Measurements from ENCODE around the gene FANCM.

Gene FANCM

GRCh38 chr14:45177076-45177475, 41.3 kb downstream of the FANCM start:
- POLR2A ChIA-PET: no interaction called here
- no peak for TF ChIP-seq ZNF335 (tag by site-specific recombination; conservative IDR thresholded peaks at IDR 0.05)
- no peak for TF ChIP-seq GLI2 (tag by site-specific recombination; IDR thresholded peaks at IDR 0.05; ENCODE audit: borderline replicate concordance, low read depth)
- TF ChIP-seq ZNF518A (tag by site-specific recombination; conservative IDR thresholded peaks at IDR 0.05; ENCODE audit: low read depth): no peak
- no peak for TF ChIP-seq ZNF768 (tag by site-specific recombination; IDR thresholded peaks at IDR 0.05)
- TF ChIP-seq ZBTB7A (tag by site-specific recombination; IDR thresholded peaks at IDR 0.05; ENCODE audit: low read depth): no peak
- no peak for TF ChIP-seq REPIN1 (tag by site-specific recombination; IDR thresholded peaks at IDR 0.05; ENCODE audit: low read depth)
- TF ChIP-seq PBX3 (CRISPR knock-in tag; IDR thresholded peaks at IDR 0.05): no peak
- TF ChIP-seq ZNF146 (tag by site-specific recombination; IDR thresholded peaks at IDR 0.05): no peak
- no peak for TF ChIP-seq ZNF391 (tag by site-specific recombination; IDR thresholded peaks at IDR 0.05; ENCODE audit: borderline replicate concordance, low read depth)
- no peak for TF ChIP-seq ZNF426 (tag by site-specific recombination; IDR thresholded peaks at IDR 0.05)
- H3K4me3 ChIP-seq (ENCODE audit: low read depth, low read length): no peak overlapping the region
- no peaks in the 10 kb centered on the region for H3K9me3 ChIP-seq (ENCODE audit: control insufficient read depth, insufficient read depth, low read depth, low read length)
- peaks cover 21 to 24% of the 10 kb centered on the region in 2 experiments for H3K36me3 ChIP-seq (ENCODE audit: control insufficient read depth in 2 of 2, insufficient read depth in 1 of 2, low read length in 2 of 2)
- H3K27ac ChIP-seq (ENCODE audit: extremely low read depth, low read depth, low read length): no peak overlapping the region
- H3K4me1 ChIP-seq (ENCODE audit: control insufficient read depth, insufficient read depth, low read length): no peaks in the 10 kb centered on the region
- CTCF ChIA-PET: no interaction called here

- Histone ChIP-seq H3K36me3 (ENCODE audit: control insufficient read depth in 2 of 2, insufficient read depth in 1 of 2, low read length in 2 of 2) (peaks cover 6 to 19% of the 10 kb centered on the region in 2 experiments), H3K4me3 (ENCODE audit: low read depth, low read length) (no peak overlapping the region), H3K27ac (ENCODE audit: extremely low read depth, low read depth, low read length) (no peak overlapping the region), H3K9me3 (ENCODE audit: control insufficient read depth, insufficient read depth, low read depth, low read length) (no peaks in the 10 kb centered on the region), H3K4me1 (ENCODE audit: control insufficient read depth, insufficient read depth, low read length) (no peaks in the 10 kb centered on the region)
- ChIA-PET CTCF (interaction anchor here (0.7 kb wide), 1 partner anchor 52 kb away, joined by 3 read pairs; no protein-coding TSS in a partner anchor), POLR2A (no interaction called here)
- TF ChIP-seq BCL11B (tag by site-specific recombination; IDR thresholded peaks at IDR 0.05; ENCODE audit: low read depth) (no peak), ZFP41 (tag by site-specific recombination; IDR thresholded peaks at IDR 0.05; ENCODE audit: borderline replicate concordance) (no peak), REPIN1 (tag by site-specific recombination; IDR thresholded peaks at IDR 0.05; ENCODE audit: low read depth) (no peak), ZBTB26 (tag by site-specific recombination; optimal IDR thresholded peaks at IDR 0.05) (no peak), ZNF600 (tag by site-specific recombination; IDR thresholded peaks at IDR 0.05) (no peak), ZNF623 (tag by site-specific recombination; IDR thresholded peaks at IDR 0.05) (no peak), ZNF558 (tag by site-specific recombination; IDR thresholded peaks at IDR 0.05) (no peak), ZNF37A (tag by site-specific recombination; IDR thresholded peaks at IDR 0.05) (no peak), IKZF3 (tag by site-specific recombination; IDR thresholded peaks at IDR 0.05) (no peak), ZBTB49 (tag by site-specific recombination; IDR thresholded peaks at IDR 0.05; ENCODE audit: low read depth) (no peak), ZBTB20 (tag by site-specific recombination; IDR thresholded peaks at IDR 0.05) (no peak), KLF8 (tag by site-specific recombination; IDR thresholded peaks at IDR 0.05) (no peak), ZEB2 (tag by site-specific recombination; IDR thresholded peaks at IDR 0.05) (no peak), ZNF777 (tag by site-specific recombination; IDR thresholded peaks at IDR 0.05; ENCODE audit: borderline replicate concordance) (no peak), ZBTB17 (tag by site-specific recombination; IDR thresholded peaks at IDR 0.05) (no peak), ZSCAN18 (tag by site-specific recombination; IDR thresholded peaks at IDR 0.05) (no peak)
These were observed 45.6 kb downstream of the FANCM start for GRCh38 chr14:45181329-45181728.

All from HEK293 (cell line).